ENCODE measurements around the gene RPS24.
"Not testable (repeated sequence)": the region's sequence is repeated elsewhere in the genome, so short reads cannot be mapped to it uniquely, and the experiment has no call there.

RPS24 gene

GRCh38 chr10:78066012-78066411, 32.3 kb downstream of the RPS24 start:
- H3K4me2 ChIP-seq (ENCODE audit: low read length, poor library complexity, severe bottlenecking): no peak overlapping the region
- H2AK5ac ChIP-seq (ENCODE audit: low read length, severe bottlenecking): no peak overlapping the region
- no peak overlapping the region for H2BK12ac ChIP-seq (ENCODE audit: low read length in 2 of 2)
- H3K18ac ChIP-seq (ENCODE audit: low read depth in 1 of 2, low read length in 2 of 2): no peak overlapping the region
- H3K4me3 ChIP-seq (ENCODE audit: insufficient read depth in 1 of 2, low read depth in 1 of 2, low read length in 2 of 2): no peak overlapping the region
- H2BK15ac ChIP-seq (ENCODE audit: low read depth, poor library complexity, severe bottlenecking): no peak overlapping the region
- peaks cover 0 to 3% of the 10 kb centered on the region in 2 experiments for H3K27me3 ChIP-seq (ENCODE audit: control insufficient read depth in 1 of 2, insufficient read depth in 1 of 2, low read length in 2 of 2)
- no peak overlapping the region for H2BK5ac ChIP-seq (ENCODE audit: low read depth, low read length, poor library complexity, severe bottlenecking)
- H3K9ac ChIP-seq (ENCODE audit: low read length): no peak overlapping the region
- H2AFZ ChIP-seq (ENCODE audit: low read depth, low read length): no peak overlapping the region
- WGBS: 78% methylated on average over 3 of the region's 5 CpGs
- no peak overlapping the region for H3K14ac ChIP-seq (ENCODE audit: low read length in 2 of 2)
- no peaks in the 10 kb centered on the region for H3K36me3 ChIP-seq (ENCODE audit: control insufficient read depth in 1 of 2, insufficient read depth in 2 of 2, low read depth in 1 of 2, low read length in 2 of 2)
- no peak overlapping the region for H3K27ac ChIP-seq (ENCODE audit: low read length, poor library complexity, severe bottlenecking)
- H4K91ac ChIP-seq (ENCODE audit: low read length): no peak overlapping the region
- DNase-seq: no peak
- peaks cover 3% of the 10 kb centered on the region for H3K4me1 ChIP-seq (ENCODE audit: control insufficient read depth, insufficient read depth, low read depth, low read length)
- H3K9me3 ChIP-seq (ENCODE audit: control insufficient read depth, low read length): peaks cover 4% of the 10 kb centered on the region
- H3K4ac ChIP-seq (ENCODE audit: low read depth in 1 of 2, low read length in 2 of 2): no peak overlapping the region
- no peak overlapping the region for H3K23ac ChIP-seq (ENCODE audit: low read length in 2 of 2)
- H3K79me1 ChIP-seq (replicated peaks; ENCODE audit: low read length, poor library complexity, severe bottlenecking): no peaks in the 10 kb centered on the region
- H4K8ac ChIP-seq (ENCODE audit: low read length): no peak overlapping the region
- H2BK120ac ChIP-seq (ENCODE audit: low read depth, low read length): no peak overlapping the region

GRCh38 chr10:78066728-78067430, 33.2 kb downstream of the RPS24 start:
- Histone ChIP-seq H3K4me2 (ENCODE audit: low read length, poor library complexity, severe bottlenecking) (no peak overlapping the region), H2BK5ac (ENCODE audit: low read depth, low read length, poor library complexity, severe bottlenecking) (no peak overlapping the region), H3K79me1 (replicated peaks; ENCODE audit: low read length, poor library complexity, severe bottlenecking) (no peaks in the 10 kb centered on the region), H3K14ac (ENCODE audit: low read length in 2 of 2) (no peak overlapping the region), H3K27ac (ENCODE audit: low read length, poor library complexity, severe bottlenecking) (no peak overlapping the region), H3K4me1 (ENCODE audit: control insufficient read depth, insufficient read depth, low read depth, low read length) (peaks cover 3% of the 10 kb centered on the region), H3K4ac (ENCODE audit: low read depth in 1 of 2, low read length in 2 of 2) (no peak overlapping the region), H3K18ac (ENCODE audit: low read depth in 1 of 2, low read length in 2 of 2) (no peak overlapping the region), H2AFZ (ENCODE audit: low read depth, low read length) (no peak overlapping the region), H4K8ac (ENCODE audit: low read length) (no peak overlapping the region), H3K27me3 (ENCODE audit: control insufficient read depth in 1 of 2, insufficient read depth in 1 of 2, low read length in 2 of 2) (peaks cover 0 to 3% of the 10 kb centered on the region in 2 experiments), H3K23ac (ENCODE audit: low read length in 2 of 2) (no peak overlapping the region), H3K9me3 (ENCODE audit: control insufficient read depth, low read length) (peaks cover 4% of the 10 kb centered on the region), H2BK15ac (ENCODE audit: low read depth, poor library complexity, severe bottlenecking) (no peak overlapping the region), H2BK12ac (ENCODE audit: low read length in 2 of 2) (no peak overlapping the region), H2BK120ac (ENCODE audit: low read depth, low read length) (no peak overlapping the region), H3K9ac (ENCODE audit: low read length) (no peak overlapping the region), H3K36me3 (ENCODE audit: control insufficient read depth in 1 of 2, insufficient read depth in 2 of 2, low read depth in 1 of 2, low read length in 2 of 2) (no peaks in the 10 kb centered on the region), H2AK5ac (ENCODE audit: low read length, severe bottlenecking) (no peak overlapping the region), H3K4me3 (ENCODE audit: insufficient read depth in 1 of 2, low read depth in 1 of 2, low read length in 2 of 2) (no peak overlapping the region), H4K91ac (ENCODE audit: low read length) (no peak overlapping the region)
- DNase-seq: no peak
- WGBS: 94% methylated on average over 11 of the region's 11 CpGs

GRCh38 chr10:78069151-78069550, 35.5 kb downstream of the RPS24 start:
- no peaks in the 10 kb centered on the region for H3K36me3 ChIP-seq (ENCODE audit: control insufficient read depth in 1 of 2, insufficient read depth in 2 of 2, low read depth in 1 of 2, low read length in 2 of 2)
- H4K91ac ChIP-seq (ENCODE audit: low read length): no peak overlapping the region
- no peak overlapping the region for H2AK5ac ChIP-seq (ENCODE audit: low read length, severe bottlenecking)
- H3K9ac ChIP-seq (ENCODE audit: low read length): no peak overlapping the region
- peaks cover 3% of the 10 kb centered on the region for H3K4me1 ChIP-seq (ENCODE audit: control insufficient read depth, insufficient read depth, low read depth, low read length)
- H2BK120ac ChIP-seq (ENCODE audit: low read depth, low read length): no peak overlapping the region
- H4K8ac ChIP-seq (ENCODE audit: low read length): no peak overlapping the region
- peaks cover 4% of the 10 kb centered on the region for H3K9me3 ChIP-seq (ENCODE audit: control insufficient read depth, low read length)
- H3K4me3 ChIP-seq (ENCODE audit: insufficient read depth in 1 of 2, low read depth in 1 of 2, low read length in 2 of 2): no peak overlapping the region
- no peak for DNase-seq
- H2BK12ac ChIP-seq (ENCODE audit: low read length in 2 of 2): no peak overlapping the region
- no peaks in the 10 kb centered on the region for H3K79me1 ChIP-seq (replicated peaks; ENCODE audit: low read length, poor library complexity, severe bottlenecking)
- peaks cover 3 to 4% of the 10 kb centered on the region in 2 experiments for H3K27me3 ChIP-seq (ENCODE audit: control insufficient read depth in 1 of 2, insufficient read depth in 1 of 2, low read length in 2 of 2)
- H2BK5ac ChIP-seq (ENCODE audit: low read depth, low read length, poor library complexity, severe bottlenecking): no peak overlapping the region
- H3K18ac ChIP-seq (ENCODE audit: low read depth in 1 of 2, low read length in 2 of 2): no peak overlapping the region
- H3K4ac ChIP-seq (ENCODE audit: low read depth in 1 of 2, low read length in 2 of 2): no peak overlapping the region
- no peak overlapping the region for H3K14ac ChIP-seq (ENCODE audit: low read length in 2 of 2)
- no peak overlapping the region for H2BK15ac ChIP-seq (ENCODE audit: low read depth, poor library complexity, severe bottlenecking)
- 96% methylated on average over 5 of the region's 6 CpGs for WGBS
- H3K4me2 ChIP-seq (ENCODE audit: low read length, poor library complexity, severe bottlenecking): no peak overlapping the region
- H3K23ac ChIP-seq (ENCODE audit: low read length in 2 of 2): no peak overlapping the region
- no peak overlapping the region for H3K27ac ChIP-seq (ENCODE audit: low read length, poor library complexity, severe bottlenecking)
- H2AFZ ChIP-seq (ENCODE audit: low read depth, low read length): no peak overlapping the region

GRCh38 chr10:78070064-78070463, 36.4 kb downstream of the RPS24 start:
- not testable (repeated sequence) for H3K4me2 ChIP-seq (ENCODE audit: low read length, poor library complexity, severe bottlenecking); H3K4ac ChIP-seq (ENCODE audit: low read depth in 1 of 2, low read length in 2 of 2); H3K4me1 ChIP-seq (ENCODE audit: control insufficient read depth, insufficient read depth, low read depth, low read length); H2AK5ac ChIP-seq (ENCODE audit: low read length, severe bottlenecking); H3K4me3 ChIP-seq (ENCODE audit: insufficient read depth in 1 of 2, low read depth in 1 of 2, low read length in 2 of 2); H3K9me3 ChIP-seq (ENCODE audit: control insufficient read depth, low read length); H4K8ac ChIP-seq (ENCODE audit: low read length); H2BK5ac ChIP-seq (ENCODE audit: low read depth, low read length, poor library complexity, severe bottlenecking); H2BK120ac ChIP-seq (ENCODE audit: low read depth, low read length); H3K27me3 ChIP-seq (ENCODE audit: control insufficient read depth in 1 of 2, insufficient read depth in 1 of 2, low read length in 2 of 2); H4K91ac ChIP-seq (ENCODE audit: low read length); H3K14ac ChIP-seq (ENCODE audit: low read length in 2 of 2); H3K36me3 ChIP-seq (ENCODE audit: control insufficient read depth in 1 of 2, insufficient read depth in 2 of 2, low read depth in 1 of 2, low read length in 2 of 2); H3K79me1 ChIP-seq (replicated peaks; ENCODE audit: low read length, poor library complexity, severe bottlenecking); H3K27ac ChIP-seq (ENCODE audit: low read length, poor library complexity, severe bottlenecking); H3K23ac ChIP-seq (ENCODE audit: low read length in 2 of 2); H2BK12ac ChIP-seq (ENCODE audit: low read length in 2 of 2); H2AFZ ChIP-seq (ENCODE audit: low read depth, low read length); H2BK15ac ChIP-seq (ENCODE audit: low read depth, poor library complexity, severe bottlenecking); H3K18ac ChIP-seq (ENCODE audit: low read depth in 1 of 2, low read length in 2 of 2); DNase-seq; H3K9ac ChIP-seq (ENCODE audit: low read length)
- WGBS: 94% methylated on average over 12 of the region's 12 CpGs

Measured in mesenchymal stem cell (in vitro differentiated cells and primary cell).